Activated CD8-positive, alpha-beta memory T cell treated with anti-CD3 and anti-CD28 coated beads, Interleukin-2, amount 50 U/mL, for 1 hour (primary cell): ENCODE measurements around the gene MAN1B1.
"Not testable (repeated sequence)": the region's sequence is repeated elsewhere in the genome, so short reads cannot be mapped to it uniquely, and the experiment has no call there.

Experiments used
- DNase-seq: peaks from one replicate; pipeline ENCODE4 v3.0.0-alpha.2; 2020; ENCODE audit errors: extremely low read depth

Gene MAN1B1

GRCh38 chr9:137052998-137053943, 33.5 kb upstream of the MAN1B1 start:
- DNase-seq: no peak

GRCh38 chr9:137053944-137054931, 32.5 kb upstream of the MAN1B1 start, which contains the start of gene ENTPD2:
TSS of gene ENTPD2 (minus strand) at chr9:137054061. CDS start at chr9:137053997, 64 bp downstream.
- DNase-seq: no peak

DNA sequence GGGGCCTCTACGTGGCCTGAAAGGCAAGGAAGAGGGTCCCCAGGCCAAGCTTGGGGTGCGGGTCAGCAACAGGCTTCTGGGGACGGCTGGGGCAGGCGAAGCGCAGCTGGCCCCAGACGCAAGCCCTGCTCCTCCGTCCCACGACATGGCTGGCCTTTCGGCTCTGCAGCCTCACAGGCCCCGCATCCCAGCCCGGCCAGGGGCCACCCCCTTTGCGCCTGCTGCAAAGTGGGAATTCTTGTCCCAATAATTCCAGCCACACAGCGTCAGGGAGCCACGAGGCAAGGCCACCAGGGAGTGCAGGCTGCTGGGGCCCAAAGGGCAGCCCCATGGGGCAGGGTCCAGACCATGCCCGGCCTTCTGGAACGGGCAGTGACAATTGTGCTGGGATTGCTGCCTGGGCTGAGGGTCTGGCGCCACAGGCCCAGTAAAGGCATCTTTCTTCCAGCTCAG, 31.8 kb upstream of the MAN1B1 start:
- DNase-seq: no peak

- no peak for DNase-seq
Observed at GRCh38 chr9:137055385-137056364, 31.1 kb upstream of the MAN1B1 start.

GRCh38 chr9:137056739-137057415, 29.9 kb upstream of the MAN1B1 start:
- no peak for DNase-seq

DNA sequence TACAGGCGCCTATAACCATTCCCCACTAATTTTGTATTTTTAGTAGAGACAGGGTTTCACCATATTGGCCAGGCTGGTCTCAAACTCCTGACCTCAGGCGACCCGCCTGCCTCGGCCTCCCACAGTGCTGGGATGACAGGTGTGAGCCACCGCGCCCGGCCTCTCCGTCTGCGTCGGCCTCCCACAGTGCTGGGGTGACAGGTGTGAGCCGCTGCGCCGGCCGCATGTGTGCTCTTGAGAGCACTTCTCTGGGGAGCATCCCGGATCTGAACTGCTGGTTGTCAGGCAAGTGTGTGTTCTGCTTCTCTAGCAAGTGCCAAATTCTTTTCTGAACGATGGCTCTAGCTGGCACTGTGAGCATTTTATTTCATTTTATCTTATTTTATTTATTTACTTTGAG, 29.2 kb upstream of the MAN1B1 start:
- no peak for DNase-seq

GRCh38 chr9:137058521-137059234, 28.1 kb upstream of the MAN1B1 start:
- DNase-seq: no peak

DNA sequence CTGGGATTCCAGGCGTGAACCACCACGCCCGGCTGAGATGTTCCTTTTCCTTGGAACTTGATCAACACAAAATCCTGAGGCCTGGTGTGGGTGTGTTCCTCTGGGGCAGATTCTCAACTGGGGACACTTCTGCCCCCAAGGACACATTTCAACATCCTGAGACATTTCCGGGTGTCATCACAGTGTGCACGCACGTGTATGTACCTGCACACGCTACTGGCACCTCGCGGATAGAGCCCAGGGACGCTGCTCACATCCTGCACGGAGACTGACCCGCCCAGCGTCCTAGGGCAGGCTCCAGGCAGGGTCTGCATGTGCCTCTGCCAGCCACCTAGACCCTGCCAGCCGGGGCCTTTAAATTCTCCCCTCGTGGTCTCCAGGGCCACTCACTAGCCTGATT, 24.4 kb upstream of the MAN1B1 start:
- no peak for DNase-seq

GRCh38 chr9:137062798-137063197, 24.0 kb upstream of the MAN1B1 start:
- not testable (repeated sequence) for DNase-seq

DNA sequence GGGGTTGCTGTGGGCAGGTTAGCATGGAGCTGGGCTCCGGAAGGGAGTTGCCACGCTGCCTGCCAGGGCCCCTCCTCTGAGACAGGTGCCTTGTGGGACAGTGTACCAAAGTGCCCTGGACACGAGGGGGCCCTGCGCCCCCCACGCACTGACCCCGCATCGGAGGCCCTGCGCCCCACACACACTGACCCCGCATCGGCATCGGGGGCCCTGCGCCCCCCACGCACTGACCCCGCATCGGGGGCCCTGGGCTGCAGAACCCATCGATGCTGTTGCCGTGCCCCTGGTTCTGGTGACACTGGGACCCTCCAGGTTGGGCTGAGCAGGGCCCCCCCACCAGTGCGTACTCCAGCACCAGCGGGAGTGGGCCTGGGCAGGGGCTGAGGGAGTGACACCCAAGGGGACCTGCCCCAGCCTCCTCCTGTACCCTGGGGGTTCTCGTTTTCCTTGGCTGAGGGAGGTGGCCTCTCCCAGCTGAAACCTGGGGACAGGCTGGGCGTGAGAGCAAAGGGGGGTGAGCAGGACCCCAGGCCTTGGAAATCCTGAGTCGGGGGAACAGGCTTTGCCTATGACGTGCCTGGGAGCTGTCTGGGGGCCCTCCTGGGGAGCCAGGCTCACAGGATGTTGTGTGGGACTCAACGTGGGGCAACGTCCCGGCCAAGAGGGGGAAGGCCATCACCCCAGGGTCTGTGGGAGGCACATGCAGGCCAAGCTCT, 23.3 kb upstream of the MAN1B1 start:
- DNase-seq: no peak

DNA sequence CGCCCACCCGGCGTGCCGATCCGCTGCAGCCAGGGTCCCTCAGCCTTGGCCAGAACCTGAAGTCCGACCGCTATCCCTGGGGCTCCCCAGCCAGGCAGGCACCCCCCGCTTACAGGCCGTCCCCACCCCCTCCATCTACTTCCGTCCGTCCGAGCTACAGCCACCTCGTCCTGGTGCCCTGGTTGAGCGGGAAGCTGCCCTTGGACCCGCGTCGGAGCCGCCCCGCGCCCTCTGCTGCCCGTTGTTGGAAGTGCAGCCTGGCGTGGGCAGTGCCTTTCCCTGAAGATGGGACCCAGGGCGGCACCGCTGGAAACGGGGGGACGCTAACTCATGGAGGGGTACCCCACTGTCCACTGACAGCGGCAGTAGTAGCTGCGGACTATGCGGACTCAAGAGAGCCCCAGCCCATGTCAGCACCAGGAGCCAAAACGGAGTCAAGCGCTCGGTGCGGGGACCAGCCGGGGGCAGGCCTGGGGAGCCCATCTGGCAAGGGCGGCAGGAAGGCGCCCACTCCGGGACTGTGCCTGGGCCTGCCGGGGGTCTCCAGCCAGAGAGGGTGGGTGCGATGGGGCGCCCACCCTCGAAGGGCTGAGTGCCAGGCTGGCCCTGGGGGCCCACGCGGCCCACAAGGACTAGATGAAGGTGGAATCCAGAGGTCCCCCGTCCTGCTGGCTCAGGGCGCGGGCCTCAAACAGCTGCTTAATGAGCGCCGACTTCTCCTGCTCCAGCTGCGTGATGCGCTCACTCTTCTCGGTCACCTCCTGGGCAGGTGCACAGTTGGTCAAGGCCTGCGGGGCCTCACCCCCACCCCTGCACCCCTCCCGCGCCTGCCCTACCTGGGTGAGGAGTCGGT, 22.5 kb upstream of the MAN1B1 start:
- no peak for DNase-seq

- no peak for DNase-seq
Observed at GRCh38 chr9:137064880-137065164, 22.0 kb upstream of the MAN1B1 start.

DNA sequence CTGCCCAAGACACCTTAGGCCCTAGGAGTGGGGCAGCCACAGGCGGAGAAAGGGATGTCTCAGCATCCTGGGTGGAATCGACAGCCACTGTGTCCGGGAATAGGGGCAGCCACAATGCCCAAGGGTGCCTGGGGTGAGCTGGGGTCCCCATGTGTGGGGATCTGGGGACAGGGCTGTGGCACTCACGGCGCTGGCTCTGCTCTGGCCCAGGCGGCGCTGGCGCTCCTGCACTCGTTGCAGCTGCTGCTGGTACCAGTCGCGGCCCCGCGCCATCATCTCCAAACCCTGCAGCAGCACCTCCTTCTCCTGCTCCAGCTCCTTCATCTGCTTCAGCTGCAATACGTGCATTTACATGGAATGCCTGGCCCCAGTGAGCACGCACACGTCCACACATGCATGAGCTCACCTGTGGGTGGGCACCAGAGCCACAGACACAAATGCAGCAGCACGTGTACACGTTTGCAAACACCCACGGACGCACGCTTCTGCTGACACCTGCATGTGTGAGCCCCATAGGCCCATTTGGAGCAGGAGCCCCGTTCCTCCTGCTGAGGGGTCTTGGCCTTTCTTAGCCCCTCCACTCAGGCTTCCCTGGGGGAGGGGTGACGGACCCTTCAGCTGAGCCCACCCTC, 21.3 kb upstream of the MAN1B1 start:
- no peak for DNase-seq

DNA sequence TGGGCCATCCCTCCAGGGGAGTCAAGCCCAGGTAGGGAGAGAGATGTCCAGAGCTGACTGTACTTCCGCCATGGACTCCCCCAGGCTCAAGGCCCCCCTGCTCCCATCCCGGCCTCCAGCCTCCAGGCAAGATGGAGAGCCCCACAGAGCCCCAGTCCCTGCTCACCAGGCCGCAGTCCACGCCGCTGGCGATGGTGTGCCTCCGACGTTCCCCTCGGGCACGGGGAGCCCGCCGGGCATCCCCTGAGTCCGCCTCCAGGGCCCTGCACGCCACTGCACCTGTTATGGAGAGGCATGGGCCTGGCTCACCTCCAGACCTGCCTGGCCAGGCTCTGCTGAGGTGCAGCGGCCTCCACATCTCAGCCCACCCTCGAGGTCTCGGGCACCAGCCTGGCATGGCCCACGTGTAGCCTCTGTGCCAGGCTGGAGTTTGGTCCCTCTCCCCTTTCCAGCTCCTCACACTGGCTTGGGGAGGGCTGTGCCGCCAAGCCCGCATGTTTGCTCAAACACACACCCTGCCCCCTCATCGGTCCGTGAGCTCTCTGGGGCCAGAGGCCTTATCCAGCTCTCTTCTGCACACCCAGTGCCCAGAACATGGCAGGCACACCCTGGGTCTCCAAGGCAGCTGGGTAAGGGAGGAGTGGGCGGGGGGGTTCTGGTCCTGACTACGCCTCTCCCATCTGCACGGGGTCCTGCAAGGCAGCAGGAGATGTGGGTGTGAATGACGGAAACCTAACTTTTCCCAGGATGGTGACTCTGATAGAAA, 20.5 kb upstream of the MAN1B1 start:
- DNase-seq: no peak

DNA sequence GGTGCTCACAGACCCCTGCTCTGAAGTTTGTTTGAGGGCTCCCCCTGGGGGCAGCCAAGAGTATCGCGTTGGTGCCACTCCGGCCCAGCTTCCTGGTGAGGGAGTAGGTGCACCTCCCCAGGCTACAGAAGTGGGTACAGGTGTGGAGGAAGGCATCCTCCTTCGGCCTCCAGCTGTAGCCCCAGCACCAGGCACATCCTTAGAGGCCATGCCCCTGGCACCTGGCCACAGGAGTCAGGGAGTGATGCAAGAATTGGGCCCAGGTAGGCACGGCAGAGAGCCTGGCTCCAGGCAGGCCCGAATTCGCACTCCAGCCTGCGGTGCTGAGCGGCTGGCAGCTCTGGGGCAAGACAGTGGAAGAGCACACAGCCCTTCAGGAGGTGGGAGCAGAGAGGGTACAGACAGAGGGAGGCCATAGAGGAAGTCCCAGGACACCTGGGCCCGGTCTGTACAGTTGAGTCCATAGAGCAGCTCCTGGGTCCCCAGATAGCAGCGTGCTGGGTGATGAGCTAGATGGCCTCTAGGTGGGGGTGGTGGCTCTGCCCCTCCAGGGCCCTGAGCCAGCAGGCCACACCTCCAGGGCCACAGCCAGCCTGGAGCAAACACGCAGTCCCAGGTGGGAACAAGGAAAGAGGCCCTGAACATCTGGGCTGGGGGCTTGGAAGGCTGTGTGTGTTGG, 18.8 kb upstream of the MAN1B1 start:
- peak; percentile 57 for DNase-seq
